ENCODE measurements around the gene DTNB.

DNA sequence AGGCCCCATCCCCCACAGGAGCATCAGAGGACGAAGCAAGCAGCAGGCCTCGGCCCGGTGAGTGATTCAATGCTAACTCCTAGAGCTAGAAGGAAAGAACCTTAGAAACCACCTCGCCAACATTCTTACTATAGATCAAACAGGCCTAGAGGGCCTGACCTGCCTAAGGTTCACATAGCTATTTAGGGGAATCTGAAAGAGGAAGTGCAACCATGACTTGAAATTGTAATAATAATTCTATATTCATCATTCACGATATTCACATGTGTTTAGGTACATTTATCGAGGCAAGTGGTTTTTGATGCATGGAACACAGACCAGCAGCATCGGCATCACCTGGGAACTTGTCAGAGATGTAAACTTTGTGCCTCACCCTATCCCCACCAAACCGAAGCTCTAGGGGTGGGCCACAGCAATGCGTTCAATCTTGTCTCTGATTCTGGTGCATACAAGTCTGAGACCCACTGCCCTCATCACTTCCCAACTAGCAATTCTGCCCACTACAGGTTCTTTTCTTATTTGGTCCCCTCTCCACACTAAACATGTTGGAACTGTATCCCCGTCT lies 253.6 kb downstream of the DTNB start:
- TF ChIP-seq, protein P1, sequence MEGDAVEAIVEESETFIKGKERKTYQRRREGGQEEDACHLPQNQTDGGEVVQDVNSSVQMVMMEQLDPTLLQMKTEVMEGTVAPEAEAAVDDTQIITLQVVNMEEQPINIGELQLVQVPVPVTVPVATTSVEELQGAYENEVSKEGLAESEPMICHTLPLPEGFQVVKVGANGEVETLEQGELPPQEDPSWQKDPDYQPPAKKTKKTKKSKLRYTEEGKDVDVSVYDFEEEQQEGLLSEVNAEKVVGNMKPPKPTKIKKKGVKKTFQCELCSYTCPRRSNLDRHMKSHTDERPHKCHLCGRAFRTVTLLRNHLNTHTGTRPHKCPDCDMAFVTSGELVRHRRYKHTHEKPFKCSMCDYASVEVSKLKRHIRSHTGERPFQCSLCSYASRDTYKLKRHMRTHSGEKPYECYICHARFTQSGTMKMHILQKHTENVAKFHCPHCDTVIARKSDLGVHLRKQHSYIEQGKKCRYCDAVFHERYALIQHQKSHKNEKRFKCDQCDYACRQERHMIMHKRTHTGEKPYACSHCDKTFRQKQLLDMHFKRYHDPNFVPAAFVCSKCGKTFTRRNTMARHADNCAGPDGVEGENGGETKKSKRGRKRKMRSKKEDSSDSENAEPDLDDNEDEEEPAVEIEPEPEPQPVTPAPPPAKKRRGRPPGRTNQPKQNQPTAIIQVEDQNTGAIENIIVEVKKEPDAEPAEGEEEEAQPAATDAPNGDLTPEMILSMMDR (IDR thresholded peaks at IDR 0.05) = no peak
- TF ChIP-seq POLR2A (IDR thresholded peaks at IDR 0.05) = no peak

Measured in uterus (tissue), 2 donors.